SK-N-MC (cell line): ENCODE results near the gene NEDD4L.

Source experiments
- DNase-seq: peaks from one replicate; pipeline ENCODE4 v3.0.0-alpha.2; 2011; ENCODE audit warnings: low read depth, low spot score
- H3K27ac ChIP-seq: fragments of 200-600 bp; sonication (generic); 2 replicates; pipeline ENCODE4 v1.5.1; 2016; ENCODE audit warnings: mixed run types
- H3K36me3 ChIP-seq: fragments of 200-600 bp; sonication (generic); 2 replicates; pipeline ENCODE4 v1.6.1; 2017; ENCODE audit warnings: antibody characterized with exemption, low read length, mixed read lengths; ENCODE audit not compliant: insufficient read depth
- H3K4me3 ChIP-seq: fragments of 200-600 bp; sonication (generic); 2 replicates; pipeline ENCODE4 v1.5.1; 2016
- H3K9ac ChIP-seq: fragments of 200-600 bp; sonication (generic); 2 replicates; pipeline ENCODE4 v1.8.0; 2017; ENCODE audit warnings: mixed run types, mixed read lengths; ENCODE audit not compliant: insufficient read length
- H3K9me3 ChIP-seq: fragments of 200-600 bp; sonication (generic); 2 replicates; pipeline ENCODE4 v1.6.1; 2017; ENCODE audit warnings: low read depth, mild to moderate bottlenecking, antibody characterized with exemption, low read length, moderate library complexity, mixed read lengths
- EZH2 ChIP-seq: fragments of 200-600 bp; sonication (generic); IDR thresholded peaks from one replicate; pipeline ENCODE4 v1.6.1; 2017; ENCODE audit warnings: antibody characterized with exemption
- FOXP2 ChIP-seq: optimal IDR thresholded peaks from 2 replicates; pipeline ENCODE3; 2011; ENCODE audit warnings: mild to moderate bottlenecking, moderate library complexity; ENCODE audit not compliant: insufficient read depth; ENCODE audit errors: extremely low read length, control extremely low read depth
- POLR2AphosphoS5 ChIP-seq: IDR thresholded peaks from 2 replicates; pipeline ENCODE4 v1.6.1; 2012; ENCODE audit warnings: mild to moderate bottlenecking, low read depth, low read length, borderline replicate concordance

Gene NEDD4L

GRCh38 chr18:58266291-58266690 is 222.3 kb downstream of the NEDD4L start:
- no peaks in the 10 kb centered on the region for H3K9me3 ChIP-seq

DNA sequence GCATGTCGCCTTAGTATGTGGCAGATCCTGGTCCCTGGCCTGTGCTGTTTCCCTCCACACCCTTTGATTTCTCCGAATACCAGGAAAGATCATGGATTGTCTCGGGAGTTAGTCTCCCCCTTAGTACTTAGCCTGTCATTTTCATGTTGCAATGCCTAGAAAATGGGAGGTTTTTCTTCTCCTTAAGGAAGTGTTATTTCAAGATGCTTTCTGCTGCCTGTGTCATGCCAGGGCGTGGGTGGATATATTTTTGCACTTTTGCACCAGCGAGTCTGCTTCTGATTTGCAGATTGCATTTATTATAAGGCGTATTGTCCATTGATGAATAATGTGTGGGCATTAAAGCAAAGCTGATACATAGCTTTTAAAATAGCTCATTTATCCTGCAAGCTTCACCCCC is 223.5 kb downstream of the NEDD4L start:
- H3K36me3 ChIP-seq: no peaks in the 10 kb centered on the region
- DNase-seq: no peak
- no peak overlapping the region for H3K4me3 ChIP-seq
- H3K9ac ChIP-seq: no peak overlapping the region
- no peak overlapping the region for H3K27ac ChIP-seq
- H3K9me3 ChIP-seq: no peaks in the 10 kb centered on the region
- no peak for TF ChIP-seq FOXP2
- no peak for TF ChIP-seq POLR2AphosphoS5
- TF ChIP-seq EZH2: no peak

More at GRCh38 chr18:58266291-58266690, 222.3 kb downstream of the NEDD4L start:
- Histone ChIP-seq H3K9ac (no peak overlapping the region), H3K36me3 (no peaks in the 10 kb centered on the region), H3K27ac (no peak overlapping the region), H3K4me3 (no peak overlapping the region)
- no peak for DNase-seq
- TF ChIP-seq EZH2: no peak
- no peak for TF ChIP-seq POLR2AphosphoS5
- TF ChIP-seq FOXP2: no peak

DNA sequence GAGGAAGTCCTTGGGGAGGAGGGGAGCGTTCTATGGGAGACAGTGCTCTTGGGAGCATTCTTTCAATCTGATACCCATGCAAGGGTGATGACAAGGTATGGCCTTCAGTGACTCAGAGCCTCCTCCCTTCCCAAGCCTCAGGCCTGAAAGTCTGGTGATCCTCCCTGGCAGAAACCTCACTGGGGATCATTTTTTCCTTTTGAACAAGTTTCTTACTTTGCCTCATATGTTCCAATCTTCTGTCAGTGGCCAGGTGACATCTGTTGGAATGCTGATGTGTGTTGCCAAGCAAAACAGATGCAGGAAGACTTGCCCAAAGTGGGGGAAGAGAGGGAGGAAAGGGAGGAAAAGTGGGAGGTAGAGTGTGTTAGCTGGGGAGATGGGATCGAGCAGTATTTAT is 224.8 kb downstream of the NEDD4L start:
- Histone ChIP-seq H3K36me3 (no peaks in the 10 kb centered on the region), H3K9me3 (no peaks in the 10 kb centered on the region), H3K4me3 (no peak overlapping the region), H3K27ac (no peak overlapping the region), H3K9ac (no peak overlapping the region)
- TF ChIP-seq FOXP2 (no peak), POLR2AphosphoS5 (no peak), EZH2 (no peak)
- no peak for DNase-seq

GRCh38 chr18:58269931-58270330 is 225.9 kb downstream of the NEDD4L start:
- Histone ChIP-seq H3K27ac (no peak overlapping the region), H3K4me3 (no peak overlapping the region), H3K9me3 (no peaks in the 10 kb centered on the region), H3K9ac (no peak overlapping the region), H3K36me3 (no peaks in the 10 kb centered on the region)
- TF ChIP-seq FOXP2: no peak
- TF ChIP-seq POLR2AphosphoS5: no peak
- TF ChIP-seq EZH2: no peak
- DNase-seq: no peak

DNA sequence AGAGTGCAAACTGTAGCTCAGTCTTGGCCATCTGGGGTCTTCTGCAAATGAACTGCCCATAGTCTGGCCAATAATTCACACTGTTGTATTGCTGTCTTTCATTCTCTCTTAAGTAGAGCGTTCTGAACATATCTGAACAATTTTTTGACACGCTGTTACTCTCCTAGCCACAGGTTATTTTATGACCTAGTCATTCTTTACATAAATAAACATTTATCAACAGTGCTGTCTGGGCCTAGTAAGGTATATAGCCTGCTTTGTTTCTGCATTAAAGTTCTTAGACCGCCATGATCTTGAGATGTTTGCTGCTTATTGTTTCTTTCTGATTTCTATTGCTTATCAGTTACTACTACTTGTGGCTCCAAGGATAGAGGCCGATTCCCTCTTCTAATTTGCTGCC is 226.4 kb downstream of the NEDD4L start:
- TF ChIP-seq POLR2AphosphoS5 (no peak), FOXP2 (no peak), EZH2 (no peak)

DNA sequence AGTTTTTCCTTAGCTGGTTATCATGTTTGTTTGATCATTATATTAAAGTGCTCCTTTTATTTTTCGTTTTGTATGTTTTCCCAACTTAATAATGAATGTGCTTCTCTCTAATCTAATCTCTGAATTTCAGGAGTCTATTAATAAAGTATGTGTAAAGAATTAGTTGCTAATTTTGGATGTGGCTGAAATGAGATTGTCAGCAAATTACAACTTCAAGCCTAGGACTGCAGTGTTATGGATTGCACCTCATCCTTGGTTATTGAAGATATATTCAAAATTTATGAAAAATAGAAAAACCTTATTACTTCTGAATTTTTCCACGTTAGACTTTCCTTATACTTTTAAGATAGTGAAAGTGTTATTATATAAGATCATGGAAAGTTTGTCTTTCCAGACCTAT is 227.7 kb downstream of the NEDD4L start:
- H3K27ac ChIP-seq: no peak overlapping the region
- H3K9ac ChIP-seq: no peak overlapping the region
- H3K36me3 ChIP-seq: no peaks in the 10 kb centered on the region
- DNase-seq: no peak
- no peaks in the 10 kb centered on the region for H3K9me3 ChIP-seq
- TF ChIP-seq FOXP2 (no peak), EZH2 (no peak), POLR2AphosphoS5 (no peak)
- no peak overlapping the region for H3K4me3 ChIP-seq

More for the DNA sequence above, 226.4 kb downstream of the NEDD4L start:
- H3K36me3 ChIP-seq: no peaks in the 10 kb centered on the region
- H3K9me3 ChIP-seq: no peaks in the 10 kb centered on the region
- H3K9ac ChIP-seq: no peak overlapping the region
- H3K27ac ChIP-seq: no peak overlapping the region
- DNase-seq: no peak
- H3K4me3 ChIP-seq: no peak overlapping the region

DNA sequence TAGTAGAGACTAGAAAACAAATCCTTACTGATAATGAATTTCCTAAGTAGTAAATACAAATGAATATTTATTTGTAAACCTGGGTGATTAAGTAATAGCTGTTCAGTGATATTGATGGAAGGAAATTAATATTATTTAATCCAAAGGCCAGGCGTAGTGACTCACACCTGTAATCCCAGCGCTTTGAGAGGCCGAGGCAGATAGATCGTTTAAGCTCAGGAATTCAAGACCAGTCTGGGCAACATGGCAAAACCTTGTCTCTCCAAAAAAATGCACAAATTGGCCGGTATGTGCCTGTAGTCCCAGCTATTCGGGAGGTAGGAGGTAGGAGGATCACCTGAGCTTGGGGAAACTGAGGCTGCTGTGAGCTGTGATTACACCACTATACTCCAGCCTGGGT is 228.2 kb downstream of the NEDD4L start:
- no peaks in the 10 kb centered on the region for H3K9me3 ChIP-seq
- no peak overlapping the region for H3K27ac ChIP-seq
- H3K4me3 ChIP-seq: no peak overlapping the region
- no peak for DNase-seq
- TF ChIP-seq EZH2: no peak
- no peak for TF ChIP-seq FOXP2
- no peak for TF ChIP-seq POLR2AphosphoS5
- no peak overlapping the region for H3K9ac ChIP-seq
- H3K36me3 ChIP-seq: no peaks in the 10 kb centered on the region

- no peaks in the 10 kb centered on the region for H3K36me3 ChIP-seq
- no peak for DNase-seq
- no peak overlapping the region for H3K4me3 ChIP-seq
- TF ChIP-seq FOXP2: no peak
- no peak for TF ChIP-seq EZH2
- no peak for TF ChIP-seq POLR2AphosphoS5
- no peak overlapping the region for H3K9ac ChIP-seq
- no peaks in the 10 kb centered on the region for H3K9me3 ChIP-seq
- no peak overlapping the region for H3K27ac ChIP-seq
These were observed 228.9 kb downstream of the NEDD4L start for GRCh38 chr18:58272779-58273435.

- Histone ChIP-seq H3K27ac (no peak overlapping the region), H3K4me3 (no peak overlapping the region), H3K9ac (no peak overlapping the region), H3K9me3 (no peaks in the 10 kb centered on the region), H3K36me3 (no peaks in the 10 kb centered on the region)
- TF ChIP-seq FOXP2 (no peak), POLR2AphosphoS5 (no peak), EZH2 (no peak)
- DNase-seq: no peak
These were observed 231.2 kb downstream of the NEDD4L start for GRCh38 chr18:58275176-58275575.
